GM21529 (cell line): Measurements from ENCODE around the gene MR1.

Experiments used
- ATAC-seq: cut with Tn5 transposase; IDR thresholded peaks from one replicate; pipeline ENCODE4 v1.9.1; 2021; ENCODE audit not compliant: unreplicated experiment

MR1 gene

DNA sequence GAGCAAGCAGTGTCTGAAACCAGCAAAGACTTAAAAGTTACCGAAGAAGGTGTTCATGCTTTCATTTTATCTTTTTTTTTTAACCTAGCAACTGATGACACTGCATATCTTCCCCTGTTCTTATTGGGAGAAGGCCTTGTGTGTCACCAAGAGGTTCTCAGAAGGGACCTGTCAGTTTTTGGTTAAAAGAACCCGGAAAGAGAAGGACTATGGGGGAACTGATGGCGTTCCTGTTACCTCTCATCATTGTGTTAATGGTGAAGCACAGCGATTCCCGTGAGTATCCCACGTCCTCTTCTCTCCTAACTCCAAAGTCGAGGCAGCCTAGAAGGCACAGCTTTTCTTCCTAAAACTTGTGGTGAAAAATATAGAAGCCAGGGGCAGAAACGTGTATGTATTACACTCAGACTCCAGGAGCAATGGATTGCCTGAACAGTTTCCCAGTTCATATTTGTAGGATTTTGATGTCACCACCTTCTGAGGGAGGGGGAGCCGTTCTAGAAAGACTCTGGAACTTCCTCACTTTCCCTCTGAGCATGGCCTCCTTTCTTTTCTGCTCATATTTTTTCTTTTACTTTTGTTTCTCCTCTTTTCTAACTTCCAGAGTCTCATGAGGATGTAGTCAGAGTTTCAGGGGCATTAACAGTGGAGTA, at the start of gene MR1:
Gene MR1 (plus strand): TSS at position 185 of the 653 bp plus-strand sequence. CDS start 25 bp downstream, at position 210.
- ATAC-seq, result peak; percentile 94

DNA sequence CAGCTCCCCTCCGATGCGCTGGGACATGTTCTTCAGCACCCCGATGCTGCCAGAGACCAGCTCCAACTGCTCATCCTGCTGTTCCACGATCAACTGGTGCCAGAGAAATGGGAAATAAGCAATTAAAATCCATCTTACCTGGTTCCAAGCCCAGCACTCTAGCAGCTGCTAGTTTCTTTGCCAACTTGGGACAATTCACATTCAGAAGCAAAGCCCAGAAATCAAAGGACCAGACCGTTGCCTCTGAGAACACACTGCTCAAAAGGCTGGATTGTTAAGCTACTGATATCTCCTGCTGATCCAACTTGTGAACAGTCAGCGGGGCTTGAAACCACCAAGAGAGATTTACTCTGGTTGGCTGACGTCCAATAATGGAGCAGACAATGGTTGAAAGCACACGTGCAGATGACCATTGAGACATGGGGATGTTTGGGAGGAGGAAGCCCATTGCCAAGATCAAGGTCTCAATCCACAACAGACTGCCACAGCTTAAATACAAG, 45.5 kb upstream of the MR1 start:
- ATAC-seq, result no peak

DNA sequence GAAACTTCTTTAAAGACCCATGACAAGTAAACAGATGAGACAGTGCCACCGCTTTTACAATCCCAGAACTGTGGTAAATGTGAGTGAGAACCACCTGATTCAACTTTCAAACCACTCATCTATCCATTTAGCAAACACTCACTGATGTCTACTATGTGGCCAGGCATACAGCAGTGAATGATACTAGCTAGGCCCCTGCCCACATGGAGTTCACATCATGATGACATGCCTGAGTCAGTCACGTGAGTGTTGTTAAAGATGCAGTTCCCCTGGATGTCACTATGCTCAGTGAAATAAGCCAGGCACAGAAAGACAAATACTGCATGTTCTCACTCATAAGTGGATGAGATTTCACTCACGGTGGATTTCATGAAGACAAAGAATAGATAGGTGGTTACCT, 39.5 kb upstream of the MR1 start:
- ATAC-seq, result no peak

DNA sequence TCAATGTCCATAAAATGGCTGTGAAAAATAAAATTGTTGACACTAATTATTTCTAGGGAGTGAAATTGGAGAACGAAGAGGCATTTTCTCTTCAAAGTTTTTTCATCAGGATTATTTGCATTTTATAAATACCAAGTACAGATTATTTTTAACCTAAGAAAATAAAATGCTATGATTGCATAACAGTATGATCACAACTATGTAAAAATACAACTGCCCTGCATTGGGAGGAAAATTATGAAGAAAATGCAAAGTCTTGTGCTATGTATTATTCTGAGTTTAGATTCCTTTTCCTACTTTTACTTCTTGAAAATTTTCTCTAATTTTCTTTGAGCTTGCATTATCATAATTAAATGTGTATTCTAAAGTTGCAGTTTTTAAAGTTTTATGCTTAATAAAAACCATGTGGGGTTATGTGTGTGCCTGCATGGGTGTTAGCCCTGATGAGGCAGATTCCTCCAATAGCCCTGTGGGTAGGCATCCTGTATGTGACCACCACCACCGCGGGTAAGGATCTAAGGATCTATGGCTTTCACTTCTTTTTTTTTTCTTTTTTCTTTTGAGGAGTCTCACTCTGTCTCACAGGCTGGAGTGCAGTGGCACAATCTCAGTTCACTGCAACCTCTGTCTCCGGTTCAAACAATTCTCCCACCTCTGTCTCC, 35.8 kb upstream of the MR1 start:
- no peak for ATAC-seq

DNA sequence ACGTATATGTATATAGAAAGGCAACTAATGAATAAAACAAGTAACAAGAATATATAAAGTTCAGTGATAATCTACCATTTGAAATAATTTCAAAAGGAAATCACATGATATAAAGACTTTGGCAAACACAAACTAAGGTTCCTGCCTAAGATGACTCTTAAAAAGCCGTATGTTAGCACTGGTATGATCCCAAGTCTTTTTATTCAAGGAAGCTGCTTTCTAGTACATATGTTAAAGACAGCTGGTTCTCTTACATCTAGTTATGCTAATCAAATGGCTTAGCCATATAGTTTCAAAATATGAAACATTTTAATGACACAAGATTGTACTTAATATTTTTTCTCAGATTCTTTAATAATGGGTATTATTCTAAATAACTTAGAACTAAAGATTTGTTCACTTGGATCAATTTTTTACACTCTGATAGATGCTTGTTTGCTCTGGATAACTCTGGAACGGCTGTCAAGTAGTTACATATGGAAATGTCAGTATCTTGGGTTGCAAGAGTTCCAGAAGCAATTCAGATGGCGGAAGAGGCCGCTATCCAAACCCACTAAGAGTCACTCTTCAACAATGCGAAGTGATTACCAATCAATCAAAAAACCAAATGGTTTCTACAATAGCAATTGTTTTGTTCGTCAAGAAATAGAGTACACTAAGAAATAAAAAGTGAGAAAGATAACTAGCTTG, 32.5 kb upstream of the MR1 start:
- ATAC-seq, result no peak

DNA sequence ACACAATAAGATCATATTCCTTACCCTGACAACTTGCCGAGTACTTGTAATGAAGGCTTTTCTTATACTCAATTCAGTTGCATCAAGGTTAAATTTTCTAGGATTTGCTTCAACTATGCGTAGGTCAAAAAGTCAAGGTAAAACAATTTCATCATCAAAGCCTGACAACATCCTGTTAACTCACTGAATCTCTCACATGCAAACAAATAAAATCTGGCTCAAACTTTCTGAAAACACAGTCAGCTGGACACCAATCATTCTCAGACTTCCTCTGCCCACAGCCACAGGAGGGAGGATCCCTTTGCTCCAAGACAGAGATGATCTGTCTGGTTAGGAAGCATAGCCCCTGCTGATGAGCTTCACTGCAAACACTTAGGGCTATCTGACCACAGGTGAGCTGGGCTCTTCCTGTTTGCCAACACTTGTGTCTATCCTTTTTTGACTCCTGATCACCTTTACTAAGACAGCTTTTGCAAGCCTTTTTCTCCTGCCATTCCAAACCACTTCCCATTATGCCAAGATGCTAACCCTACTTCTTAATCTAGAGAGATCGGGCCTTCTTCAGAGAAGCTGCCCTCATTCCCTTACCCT, 31.1 kb upstream of the MR1 start:
- no peak for ATAC-seq

DNA sequence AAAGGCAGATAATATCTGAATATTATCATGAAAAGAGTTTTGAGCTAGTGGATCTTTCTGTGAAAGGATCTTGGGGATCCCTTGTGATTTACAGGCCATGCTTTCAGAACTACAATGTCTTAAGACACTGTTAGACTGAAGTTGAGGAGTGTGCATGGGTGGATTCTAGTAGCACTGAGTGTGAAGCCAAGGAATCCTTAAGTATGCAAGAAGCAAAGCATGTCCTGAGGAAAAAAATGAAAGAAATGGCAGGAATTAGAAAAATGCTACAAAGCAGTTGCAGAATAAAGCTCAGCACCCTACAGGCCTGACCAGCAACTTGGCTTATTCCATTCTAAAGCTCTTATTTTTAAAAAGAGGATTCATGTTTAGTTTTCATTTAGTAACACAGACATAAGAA, 23.0 kb upstream of the MR1 start:
- ATAC-seq, result no peak

DNA sequence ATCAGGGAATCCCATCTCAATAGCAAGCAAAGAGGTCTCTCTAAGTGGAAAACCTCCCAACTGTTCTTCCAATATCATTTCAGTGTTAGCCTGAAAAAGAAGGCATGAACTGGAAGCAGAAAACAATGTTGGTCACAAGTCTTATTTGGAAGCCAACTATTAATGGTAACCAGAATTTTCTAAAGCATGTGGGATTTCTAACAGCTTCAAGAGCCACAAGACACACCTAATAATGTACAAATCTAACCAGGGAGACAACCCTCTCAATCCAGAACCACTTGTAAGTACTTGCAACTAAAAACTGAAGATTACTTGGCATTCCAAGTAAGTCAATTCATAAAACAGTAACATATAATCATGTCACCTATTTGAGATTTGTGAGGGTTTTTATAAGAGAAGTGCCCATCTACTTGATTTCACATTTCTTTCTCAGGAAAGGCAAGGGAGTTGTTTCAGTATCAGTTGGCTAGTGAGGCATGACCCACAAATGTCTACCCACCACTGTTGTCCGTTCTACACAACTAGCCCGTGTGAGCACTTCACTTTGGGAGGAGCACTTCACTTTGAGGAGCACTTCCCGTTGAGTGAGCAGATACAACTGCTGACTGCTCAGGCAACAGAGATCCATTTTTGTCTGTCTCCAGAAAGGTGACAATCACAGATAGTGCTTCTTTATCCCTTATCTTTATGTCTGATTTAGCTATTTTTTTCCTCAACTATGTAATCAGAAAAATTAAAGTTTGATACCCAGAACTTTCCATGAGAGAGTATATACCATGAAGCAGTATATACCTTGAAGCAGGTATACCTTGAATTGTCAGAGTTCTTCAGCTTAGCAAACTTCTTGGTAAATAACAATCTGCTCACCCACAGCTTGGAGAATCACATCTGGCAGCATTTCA, 22.2 kb upstream of the MR1 start:
- no peak for ATAC-seq

DNA sequence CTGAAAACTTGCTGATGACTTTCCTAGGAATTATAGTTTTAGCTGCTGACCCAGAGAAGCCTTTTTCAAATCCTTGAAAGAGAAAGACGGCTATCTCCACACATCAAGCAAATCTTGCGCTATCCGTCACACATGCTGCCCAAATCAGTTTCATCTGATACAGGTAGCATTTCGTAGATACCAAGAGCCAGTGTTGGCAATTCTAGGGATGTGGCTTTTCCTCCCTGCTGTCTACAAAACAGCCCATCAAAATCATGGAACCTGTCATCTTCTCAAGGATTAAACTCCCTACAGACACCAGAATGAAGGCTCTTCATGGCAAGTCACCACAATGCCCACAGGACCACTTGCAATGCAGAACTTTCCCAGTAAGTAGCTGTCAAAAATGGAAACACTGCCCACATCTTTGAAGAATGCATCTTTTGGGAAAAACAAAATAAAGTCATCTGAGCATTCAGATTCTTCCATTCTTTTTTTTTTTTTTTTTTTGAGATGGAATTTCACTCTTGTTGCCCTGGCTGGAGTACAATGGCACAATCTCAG, 21.5 kb upstream of the MR1 start:
- ATAC-seq, result no peak

DNA sequence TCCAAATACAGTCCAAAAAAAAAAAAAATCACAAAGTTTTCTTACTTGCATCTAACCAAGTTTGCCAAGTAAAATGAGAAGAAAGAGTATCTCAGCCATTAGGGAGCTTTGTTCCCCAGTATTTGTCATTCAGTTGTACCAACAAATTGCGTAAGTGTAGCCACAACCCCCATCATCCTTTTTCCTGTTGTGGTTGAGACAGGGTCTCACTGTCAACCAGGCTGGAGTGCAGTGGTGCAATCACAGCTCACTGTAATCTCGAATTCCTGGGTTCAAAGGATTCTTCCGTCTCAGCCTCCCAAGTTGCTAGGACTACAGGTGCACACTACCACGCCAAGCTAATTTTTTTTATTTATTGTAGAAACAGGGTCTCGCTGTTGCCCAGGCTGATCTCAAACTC, 20.6 kb upstream of the MR1 start:
- no peak for ATAC-seq

DNA sequence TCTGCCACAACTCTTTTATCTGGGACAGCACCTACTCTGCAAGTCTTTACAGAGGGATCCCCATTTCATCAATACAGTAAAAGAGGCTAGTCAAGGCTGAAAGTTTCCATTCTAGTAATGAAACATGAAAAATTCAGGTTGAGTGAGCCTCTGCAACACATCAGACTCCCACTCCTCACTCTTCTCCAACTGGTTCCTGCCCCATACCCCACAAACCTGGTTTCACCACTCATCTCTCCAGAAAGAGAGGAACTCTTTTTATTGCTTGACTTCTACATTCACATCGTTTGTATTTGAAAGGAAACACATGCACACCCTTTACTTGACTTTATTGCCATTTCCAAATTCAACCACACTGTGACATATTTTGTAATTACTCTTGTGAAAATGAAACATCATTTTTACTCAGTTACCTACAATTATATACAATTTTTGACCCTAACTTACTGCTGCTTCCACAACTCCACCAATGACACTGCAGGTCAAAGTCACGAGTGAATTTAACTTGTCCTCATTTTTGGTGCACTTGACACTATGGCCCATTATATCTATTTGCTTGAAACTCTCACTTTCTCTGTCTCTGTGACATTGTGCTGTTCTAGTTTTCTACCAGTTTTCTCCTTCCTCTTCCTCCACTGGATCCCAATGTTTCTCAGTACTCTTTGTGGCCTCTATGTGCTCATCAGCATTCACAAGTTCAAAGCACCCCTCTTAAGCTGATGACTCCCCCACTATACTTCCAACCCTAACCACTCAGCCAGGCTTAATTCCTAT, 19.1 kb upstream of the MR1 start:
- ATAC-seq, result peak; percentile 63

DNA sequence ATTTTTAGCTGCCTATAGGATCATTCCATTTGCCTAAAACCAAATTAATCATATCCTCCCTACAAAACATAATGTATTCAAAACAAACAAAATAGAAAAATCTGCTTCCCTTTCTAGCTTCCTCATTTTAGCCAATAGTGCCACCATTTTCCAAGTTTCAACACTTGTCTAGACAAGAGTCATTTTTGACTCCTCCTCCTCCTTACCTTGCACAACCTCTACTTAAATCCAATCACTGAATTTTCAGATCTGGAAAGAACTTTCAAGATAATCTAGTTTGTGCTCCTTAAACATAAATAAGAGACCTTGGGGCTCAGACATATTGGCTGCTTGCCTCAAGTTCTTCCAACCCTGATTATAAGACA, 18.6 kb upstream of the MR1 start:
- no peak for ATAC-seq

DNA sequence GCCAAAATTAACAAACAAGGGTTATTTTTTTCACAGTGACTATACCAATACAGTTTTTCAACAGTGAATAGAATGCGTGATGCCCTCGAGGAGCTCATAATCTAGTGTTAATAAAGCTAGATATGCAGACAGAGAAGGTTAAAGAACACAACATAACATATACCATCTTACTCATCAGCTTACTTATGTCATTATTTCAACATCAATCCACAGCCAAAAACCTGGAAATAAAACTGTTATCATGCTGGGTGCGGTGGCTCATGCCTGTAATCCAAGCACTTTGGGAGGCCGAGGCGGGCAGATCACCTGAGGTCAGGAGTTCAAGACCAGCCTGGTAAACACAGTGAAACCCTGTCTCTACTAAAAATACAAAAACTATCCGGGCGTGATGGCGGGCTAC, 17.2 kb upstream of the MR1 start:
- no peak for ATAC-seq

DNA sequence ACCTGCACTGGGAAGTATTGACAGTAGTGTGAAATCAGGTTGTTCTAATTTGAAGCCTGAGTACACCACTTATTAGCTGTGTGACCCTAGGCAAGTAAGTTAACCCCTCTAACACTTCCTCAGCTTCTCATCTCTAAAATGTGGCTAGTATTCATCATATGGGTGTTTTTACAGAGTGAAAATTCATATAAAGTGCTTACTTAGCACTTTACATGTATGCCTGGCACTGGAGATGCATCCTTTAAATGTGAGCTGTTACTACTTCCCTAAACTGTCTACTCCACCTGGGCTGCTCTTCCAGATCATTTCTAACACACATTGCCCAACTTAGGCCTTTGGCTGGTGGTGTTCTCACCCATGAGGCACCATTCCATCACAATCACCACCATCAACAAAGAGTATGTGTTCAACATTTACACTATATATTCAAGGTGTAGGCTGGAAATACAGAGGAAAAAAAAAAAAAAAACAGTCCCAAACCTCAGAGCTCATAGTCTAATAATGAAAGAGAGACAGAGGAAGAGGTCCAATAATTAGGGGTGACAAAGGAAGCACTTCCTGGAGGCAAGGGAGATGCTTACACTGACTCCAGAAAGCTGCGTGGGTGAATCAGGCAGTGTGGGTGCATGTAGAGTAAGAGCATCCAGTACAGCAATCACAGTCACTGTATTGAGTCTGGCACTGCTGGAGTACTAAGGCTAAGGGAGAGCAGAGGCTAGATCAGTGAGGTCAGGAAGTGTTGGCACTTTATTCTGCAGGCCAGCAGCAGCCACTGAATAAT, 14.7 kb upstream of the MR1 start:
- ATAC-seq, result no peak

DNA sequence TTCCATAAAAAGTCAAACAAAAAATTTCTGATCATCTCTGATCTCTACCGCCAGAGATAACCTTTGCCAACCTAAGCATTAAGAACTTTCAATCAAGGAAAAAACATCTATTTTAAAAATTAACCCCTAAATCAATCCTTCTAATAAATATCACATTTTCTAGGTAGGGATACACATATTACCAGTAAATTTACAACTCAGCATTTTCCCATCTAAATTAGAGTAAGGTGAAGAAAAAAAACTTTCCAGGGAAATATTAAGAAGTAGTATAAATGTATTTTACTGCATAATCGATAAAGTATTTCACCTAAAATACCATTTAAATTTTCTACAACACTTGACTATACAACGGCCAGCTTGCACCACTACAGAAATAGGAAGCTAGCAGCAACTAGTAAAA, 12.6 kb upstream of the MR1 start:
- ATAC-seq, result no peak

DNA sequence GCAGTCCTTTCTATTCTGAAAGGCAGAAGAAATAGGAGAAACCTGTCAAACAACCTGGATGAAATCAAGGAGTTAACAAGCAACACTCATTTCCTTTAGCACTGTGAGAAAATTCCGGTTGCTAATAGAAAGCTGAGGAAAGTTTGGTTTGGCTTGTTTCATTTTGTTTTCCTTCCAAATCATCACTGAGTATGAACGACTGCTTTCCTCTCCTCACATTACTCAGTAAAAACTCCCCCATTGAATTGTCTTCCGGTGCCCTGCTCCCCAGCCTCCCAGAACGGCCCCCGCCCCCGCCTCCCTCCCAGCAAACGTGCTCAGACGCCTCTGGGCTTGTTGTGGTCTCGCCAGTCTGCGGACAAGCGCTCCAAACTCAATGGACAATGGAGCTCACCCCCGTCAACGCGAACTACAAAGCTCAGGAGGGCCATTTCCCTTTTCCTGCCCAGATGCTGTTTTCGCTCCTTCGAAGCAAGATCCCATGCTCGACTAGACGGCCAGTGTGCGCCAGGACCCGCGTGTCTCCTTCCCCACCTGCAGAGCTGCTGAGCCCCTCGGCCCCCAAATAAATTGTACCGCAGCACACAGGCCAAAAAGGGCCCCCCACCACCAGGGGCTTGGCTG, 11.9 kb upstream of the MR1 start:
- peak; percentile 39 for ATAC-seq

DNA sequence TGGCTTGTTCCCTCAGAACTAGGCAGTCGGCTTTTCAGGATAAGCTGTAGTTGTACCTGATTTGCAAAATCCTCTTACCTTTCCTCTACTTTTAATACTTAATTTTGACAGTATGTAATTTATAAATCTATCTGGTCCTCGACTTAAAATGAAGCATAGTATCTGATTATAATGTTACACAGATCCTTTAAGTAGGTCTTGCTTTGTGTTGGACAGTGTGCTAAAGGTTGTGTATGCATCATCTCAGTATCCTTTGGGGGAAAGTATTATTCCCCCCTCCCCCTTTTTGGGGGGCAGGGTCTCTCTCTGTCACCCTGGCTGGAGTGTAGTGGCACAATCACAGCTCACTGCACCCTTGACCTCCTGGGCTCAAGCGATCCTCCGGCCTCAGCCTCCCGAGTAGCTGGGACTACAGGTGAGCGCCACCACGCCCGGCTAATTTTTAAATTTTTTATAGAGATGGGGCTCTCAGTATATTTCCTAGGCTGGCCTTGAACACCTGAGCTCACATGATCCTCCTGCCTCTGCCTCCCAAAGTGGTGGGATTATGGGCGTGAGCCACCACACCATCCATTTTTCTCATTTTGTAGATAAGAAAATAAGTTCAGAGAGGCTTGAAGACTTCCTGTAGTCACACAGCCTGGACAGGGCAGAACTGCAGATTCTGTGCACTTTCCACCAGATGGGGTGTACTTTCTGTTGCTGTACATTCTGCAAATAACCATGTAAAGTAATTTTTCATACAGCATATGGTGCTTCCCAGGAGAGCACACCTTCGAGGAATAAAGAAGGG, 10.3 kb upstream of the MR1 start:
- no peak for ATAC-seq

DNA sequence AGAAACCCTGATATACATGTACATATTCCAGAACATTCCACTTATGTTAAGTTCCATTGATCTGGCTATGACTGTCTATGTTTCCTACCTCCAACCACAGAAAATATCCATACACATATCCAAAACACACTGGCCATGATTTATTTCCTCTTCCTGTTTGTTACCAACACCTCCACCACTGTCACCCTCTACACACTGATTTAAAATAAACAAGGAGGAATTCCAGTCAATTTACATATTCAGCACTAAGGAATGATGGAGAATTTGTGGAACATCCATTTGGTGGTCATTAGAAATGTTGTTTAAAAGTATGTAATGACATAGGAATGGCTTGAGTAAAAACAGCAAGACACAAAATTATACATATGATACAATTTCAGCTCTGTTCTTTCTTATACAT, 5.6 kb upstream of the MR1 start:
- no peak for ATAC-seq
